IMR-90 (cell line): Measurements from ENCODE around the gene KCNMA1. TPM values are rescaled to one million over a fixed set of nuclear protein-coding genes. Genes with fewer than 3 reads are reported as not detected.

Source experiments
- ATAC-seq: fragments of 200-7000 bp; cut with Tn5 transposase; 2 replicates; pipeline ENCODE4 v1.9.1; 2020; ENCODE audit warnings: low read depth, mild to moderate bottlenecking, moderate library complexity
- BruUV-seq: library from RNA; stranded (reverse); fragments of 400-500 nt; replicated peaks from 2 replicates; lab custom pipeline; 2021; lab: Mats Ljungman, UMichigan
- CTCF ChIA-PET: fragments of 300-600 bp; formaldehyde crosslinking; extraction: SDS; loops from one replicate; lab custom pipeline; 2021; ENCODE audit warnings: antibody characterized with exemption; lab: Yijun Ruan, JAX
- POLR2A ChIA-PET: fragments of 300-600 bp; sonication (Branson Sonifier 250); formaldehyde crosslinking; loops from one replicate; lab custom pipeline; 2022; ENCODE audit warnings: antibody characterized with exemption; ENCODE audit not compliant: unreplicated experiment; lab: Charles Lee
- DNase-seq: peaks from one replicate; pipeline ENCODE4 v3.0.0; 2013
- H2AFZ ChIP-seq: replicated peaks from 2 replicates; pipeline ENCODE3; 2013; ENCODE audit warnings: low read length, mild to moderate bottlenecking; ENCODE audit not compliant: poor library complexity
- H2AK5ac ChIP-seq: 2 replicates; pipeline ENCODE4 v1.6.1; 2013; ENCODE audit warnings: low read depth, low read length, inconsistent platforms
- H2AK9ac ChIP-seq: replicated peaks from 2 replicates; pipeline ENCODE3; 2013; ENCODE audit warnings: mild to moderate bottlenecking, low read depth, low read length, moderate library complexity; ENCODE audit not compliant: poor library complexity
- H2BK120ac ChIP-seq: 2 replicates; pipeline ENCODE4 v1.6.1; 2013; ENCODE audit warnings: low read depth, low read length, inconsistent platforms
- H2BK15ac ChIP-seq: 3 replicates; pipeline ENCODE4 v1.6.1; 2013; ENCODE audit warnings: low read depth, low read length, inconsistent platforms
- H2BK20ac ChIP-seq: 2 replicates; pipeline ENCODE4 v1.6.1; 2013; ENCODE audit warnings: low read depth, mild to moderate bottlenecking, inconsistent platforms, low read length, moderate library complexity
- H2BK5ac ChIP-seq: 2 replicates; pipeline ENCODE4 v1.6.1; 2013; ENCODE audit warnings: mild to moderate bottlenecking, low read depth, low read length, inconsistent platforms; ENCODE audit not compliant: poor library complexity, severe bottlenecking
- H3K14ac ChIP-seq: replicated peaks from 2 replicates; pipeline ENCODE4 v1.6.1; 2013; ENCODE audit warnings: low read depth, low read length, inconsistent platforms
- H3K18ac ChIP-seq: 2 replicates; pipeline ENCODE4 v1.6.1; 2013; ENCODE audit warnings: low read depth, low read length, control low read depth
- H3K23ac ChIP-seq: 2 replicates; pipeline ENCODE4 v1.6.1; 2013; ENCODE audit warnings: low read depth, low read length, inconsistent platforms
- H3K27ac ChIP-seq: 2 replicates; pipeline ENCODE4 v1.5.1; 2013; ENCODE audit warnings: mild to moderate bottlenecking, control low read depth, low read length; ENCODE audit not compliant: insufficient read depth
- H3K27me3 ChIP-seq: 2 replicates; pipeline ENCODE4 v1.6.1; 2013; ENCODE audit warnings: low read length; ENCODE audit not compliant: control insufficient read depth, insufficient read depth
- H3K36me3 ChIP-seq: 2 replicates; pipeline ENCODE4 v1.6.1; 2013; ENCODE audit warnings: low read length, mixed read lengths; ENCODE audit not compliant: control insufficient read depth, insufficient read depth
- H3K4ac ChIP-seq: 2 replicates; pipeline ENCODE4 v1.6.1; 2013; ENCODE audit warnings: low read depth, low read length, inconsistent platforms
- H3K4me1 ChIP-seq: 2 replicates; pipeline ENCODE4 v1.6.1; 2013; ENCODE audit warnings: low read length, mixed read lengths; ENCODE audit not compliant: control insufficient read depth, insufficient read depth
- H3K4me2 ChIP-seq: 2 replicates; pipeline ENCODE4 v1.6.1; 2013; ENCODE audit warnings: low read depth, mild to moderate bottlenecking, control low read depth, low read length, moderate library complexity
- H3K4me3 ChIP-seq: 2 replicates; pipeline ENCODE4 v1.5.1; 2013; ENCODE audit warnings: low read depth, mild to moderate bottlenecking, control low read depth, low read length, moderate library complexity; ENCODE audit not compliant: insufficient read depth
- H3K56ac ChIP-seq: 2 replicates; pipeline ENCODE4 v1.6.1; 2013; ENCODE audit warnings: low read length, inconsistent platforms; ENCODE audit not compliant: insufficient read depth; ENCODE audit errors: extremely low read depth
- H3K79me1 ChIP-seq, 2 experiments: 2 replicates each; pipeline ENCODE4 v1.6.1; 2013; ENCODE audit warnings: low read length in 2 of 2, inconsistent platforms in 1 of 2, low read depth in 1 of 2
- H3K9ac ChIP-seq: 2 replicates; pipeline ENCODE4 v1.6.1; 2013; ENCODE audit warnings: low read depth, low read length, control low read depth
- H3K9me1 ChIP-seq: 2 replicates; pipeline ENCODE4 v1.6.1; 2013; ENCODE audit warnings: low read length, inconsistent platforms; ENCODE audit not compliant: insufficient read depth
- H3K9me3 ChIP-seq: 2 replicates; pipeline ENCODE4 v1.6.1; 2013; ENCODE audit warnings: low read length; ENCODE audit not compliant: control insufficient read depth, insufficient read depth
- H4K20me1 ChIP-seq: 2 replicates; pipeline ENCODE4 v1.6.1; 2013; ENCODE audit warnings: low read length, inconsistent platforms; ENCODE audit not compliant: insufficient read depth
- H4K5ac ChIP-seq: 2 replicates; pipeline ENCODE4 v1.6.1; 2013; ENCODE audit warnings: mild to moderate bottlenecking, low read depth, low read length, control low read depth
- H4K8ac ChIP-seq, 2 experiments: 2 replicates each; pipeline ENCODE4 v1.6.1; 2013; ENCODE audit warnings: low read depth in 2 of 2, low read length in 2 of 2, control low read depth in 1 of 2, inconsistent platforms in 1 of 2
- H4K91ac ChIP-seq: 2 replicates; pipeline ENCODE4 v1.6.1; 2013; ENCODE audit warnings: low read depth, low read length, inconsistent platforms; ENCODE audit not compliant: insufficient read depth
- CHD1 ChIP-seq: IDR thresholded peaks from 2 replicates; pipeline ENCODE4 v1.6.1; 2012; ENCODE audit warnings: low read depth, low read length, improper control_type of control experiment
- ELK1 ChIP-seq: fragments of 150-350 bp; IDR thresholded peaks from 2 replicates; pipeline ENCODE4 v1.6.1; 2016; ENCODE audit warnings: low read depth, mild to moderate bottlenecking, low read length, moderate library complexity, borderline replicate concordance
- MAFK ChIP-seq: IDR thresholded peaks from 2 replicates; pipeline ENCODE4 v1.6.1; 2012; ENCODE audit warnings: low read depth, low read length, improper control_type of control experiment
- MAZ ChIP-seq: IDR thresholded peaks from 2 replicates; pipeline ENCODE4 v1.6.1; 2012; ENCODE audit warnings: low read depth, mild to moderate bottlenecking, low read length, improper control_type of control experiment, moderate library complexity, borderline replicate concordance
- POLR2A ChIP-seq: IDR thresholded peaks from 2 replicates; pipeline ENCODE4 v1.6.1; 2012; ENCODE audit warnings: mild to moderate bottlenecking, low read depth, low read length
- RFX5 ChIP-seq: IDR thresholded peaks from 2 replicates; pipeline ENCODE4 v1.8.0; 2012; ENCODE audit warnings: low read depth, mild to moderate bottlenecking, low read length, moderate library complexity
- SMC3 ChIP-seq: fragments of 150-350 bp; IDR thresholded peaks from 2 replicates; pipeline ENCODE4 v1.6.1; 2016; ENCODE audit warnings: low read depth, mild to moderate bottlenecking, antibody characterized with exemption, low read length, moderate library complexity
- WGBS, 2 experiments: methylation state at CpG; one replicate each; pipeline versions ENCODE4 v1.1.5 to v1.1.7; 2013; ENCODE audit warnings: missing lambda C conversion rate in 2 of 2; ENCODE audit not compliant: insufficient read length in 1 of 2; ENCODE audit errors: extremely low coverage in 2 of 2; 5-methylcytosine and 5-hydroxymethylcytosine counted together
- dilution Hi-C: fragments of 300-500 bp; cut with HindIII; formaldehyde crosslinking; loops from one replicate; pipeline ENCODE4 v1.14.3; 2018; ENCODE audit warnings: low sequenced_read_pairs; ENCODE audit not compliant: unreplicated experiment
- in situ Hi-C: fragments of 300-500 bp; cut with MboI; formaldehyde crosslinking; loops from 3 replicates; pipeline ENCODE4 v1.14.3; 2019; ENCODE audit warnings: low sequenced_read_pairs, inconsistent platforms, mixed read lengths
- intact Hi-C: fragments of 100-400 bp; cut with micrococcal nuclease; formaldehyde crosslinking; loops from 2 replicates; pipeline ENCODE4 v1.10.0; 2022
- polyA plus RNA-seq, 3 experiments: library from polyadenylated mRNA; depleted of rRNA; stranded (reverse); fragments of >200 nt; gene quantifications; 2 replicates each; pipeline ENCODE4 v1.2.3, GENCODE V29; 2012; ENCODE audit warnings: low replicate concordance in 1 of 3
- total RNA-seq: library from RNA; depleted of rRNA; stranded (reverse); fragments of >200 nt; gene quantifications from 2 replicates; pipeline ENCODE4 v1.2.3, GENCODE V29; 2012

KCNMA1 gene
- total and polyA plus RNA-seq, 2 of the 4 experiments (the other 2 are of a cell fraction): 25.6 to 29.6 TPM

- Histone ChIP-seq H2AFZ (no peak overlapping the region), H2BK20ac (no peak overlapping the region), H3K36me3 (no peaks in the 10 kb centered on the region), H3K4me3 (no peak overlapping the region), H4K8ac (no peak overlapping the region), H2AK9ac (no peak overlapping the region), H3K4me1 (peaks cover 5% of the 10 kb centered on the region; the same call in 1 of the 2 replicates), H3K4me2 (no peak overlapping the region), H2AK5ac (no peak overlapping the region), H3K27me3 (no peaks in the 10 kb centered on the region), H4K91ac (no peak overlapping the region), H3K9me3 (no peaks in the 10 kb centered on the region), H2BK120ac (no peak overlapping the region), H3K23ac (no peak overlapping the region), H4K5ac (no peak overlapping the region), H2BK5ac (no peak overlapping the region), H3K56ac (no peak overlapping the region), H3K9me1 (peaks cover 11% of the 10 kb centered on the region), H3K4ac (no peak overlapping the region), H4K20me1 (no peaks in the 10 kb centered on the region), H3K18ac (no peak overlapping the region), H2BK15ac (no peak overlapping the region), H3K9ac (no peak overlapping the region), H3K14ac (no peak overlapping the region), H3K27ac (no peak overlapping the region), H3K79me1 (no peaks in the 10 kb centered on the region)
- ATAC-seq (no peak), DNase-seq (no peak)
- intact Hi-C loops: no loop called here
- TF ChIP-seq ELK1: no peak
- TF ChIP-seq MAZ: no peak
- no peak for TF ChIP-seq POLR2A
- TF ChIP-seq RFX5: no peak
- TF ChIP-seq SMC3: no peak
- TF ChIP-seq CHD1: no peak
- TF ChIP-seq MAFK: no peak
- WGBS, 2 experiments: 100% methylated on average over 2 of the region's 3 CpGs; no CpG with 5 or more reads in 1 of the 2 experiments
- no TSS peak for BruUV-seq
- ChIA-PET POLR2A (no interaction called here), CTCF (interaction anchor here (0.8 kb wide), 1 partner anchor 181 kb away, joined by 3 read pairs; no protein-coding TSS in a partner anchor)
- in situ Hi-C loops: no loop called here
- dilution Hi-C loops: no loop called here
These were observed 177.7 kb downstream of the KCNMA1 start for GRCh38 chr10:77459905-77460304.
